SU-DHL-6 (cell line): ENCODE data around the gene ZBTB38.

Source experiments
- EZH2phosphoT487 ChIP-seq: fragments of 200-600 bp; sonication (generic), shearing (Covaris generic); conservative IDR thresholded peaks from 2 replicates; pipeline ENCODE4 v1.6.1; 2018; ENCODE audit warnings: mild to moderate bottlenecking, antibody characterized with exemption, low read length, moderate library complexity, mixed read lengths
- TF ChIP-seq, protein P1 (sequence below): fragments of 200-600 bp; sonication (generic); IDR thresholded peaks from one replicate; pipeline ENCODE4 v1.5.1; 2017; ENCODE audit warnings: antibody characterized with exemption, mild to moderate bottlenecking, low read length, moderate library complexity; ENCODE audit not compliant: insufficient read depth, poor library complexity, severe bottlenecking

DNA sequence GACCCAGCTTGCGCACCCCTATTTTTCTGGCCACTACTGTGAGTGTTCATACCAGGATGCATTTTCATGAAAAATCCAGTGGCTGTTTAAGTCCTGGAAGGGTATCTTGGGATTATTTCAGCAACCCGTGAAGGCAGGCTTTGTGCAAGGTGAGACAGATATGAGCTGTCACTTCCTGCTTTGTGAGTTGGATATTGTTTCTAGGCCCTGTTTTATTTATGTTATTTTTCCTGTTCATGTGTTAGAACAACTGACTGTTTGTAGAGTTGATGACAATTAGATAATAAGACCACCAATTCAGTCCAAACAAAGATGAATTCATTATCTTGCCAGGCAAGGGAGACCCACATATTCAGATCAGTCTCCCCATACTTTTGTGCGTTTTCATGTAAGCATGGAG is 42.5 kb downstream of the ZBTB38 start:
- TF ChIP-seq, protein P1, sequence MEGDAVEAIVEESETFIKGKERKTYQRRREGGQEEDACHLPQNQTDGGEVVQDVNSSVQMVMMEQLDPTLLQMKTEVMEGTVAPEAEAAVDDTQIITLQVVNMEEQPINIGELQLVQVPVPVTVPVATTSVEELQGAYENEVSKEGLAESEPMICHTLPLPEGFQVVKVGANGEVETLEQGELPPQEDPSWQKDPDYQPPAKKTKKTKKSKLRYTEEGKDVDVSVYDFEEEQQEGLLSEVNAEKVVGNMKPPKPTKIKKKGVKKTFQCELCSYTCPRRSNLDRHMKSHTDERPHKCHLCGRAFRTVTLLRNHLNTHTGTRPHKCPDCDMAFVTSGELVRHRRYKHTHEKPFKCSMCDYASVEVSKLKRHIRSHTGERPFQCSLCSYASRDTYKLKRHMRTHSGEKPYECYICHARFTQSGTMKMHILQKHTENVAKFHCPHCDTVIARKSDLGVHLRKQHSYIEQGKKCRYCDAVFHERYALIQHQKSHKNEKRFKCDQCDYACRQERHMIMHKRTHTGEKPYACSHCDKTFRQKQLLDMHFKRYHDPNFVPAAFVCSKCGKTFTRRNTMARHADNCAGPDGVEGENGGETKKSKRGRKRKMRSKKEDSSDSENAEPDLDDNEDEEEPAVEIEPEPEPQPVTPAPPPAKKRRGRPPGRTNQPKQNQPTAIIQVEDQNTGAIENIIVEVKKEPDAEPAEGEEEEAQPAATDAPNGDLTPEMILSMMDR, result no peak
- TF ChIP-seq EZH2phosphoT487, result no peak
